ENCODE data around the gene IL36RN. TPM values are rescaled to one million over a fixed set of nuclear protein-coding genes. Genes with fewer than 3 reads are reported as not detected.

IL36RN gene
- not detected in 2 replicates for total RNA-seq

- intact Hi-C loops (cut with micrococcal nuclease): no loop called here
Measured at GRCh38 chr2:113058998-113059960, at the start of gene IL36RN. TSS of gene IL36RN (plus strand) at chr2:113059198. CDS start at chr2:113059439, 241 bp downstream.

GRCh38 chr2:113009622-113010021 is 49.4 kb upstream of the IL36RN start:
- intact Hi-C loops (cut with micrococcal nuclease): no loop called here

- intact Hi-C loops (cut with micrococcal nuclease): no loop called here
Measured at GRCh38 chr2:113010088-113010487, 48.9 kb upstream of the IL36RN start.

GRCh38 chr2:113011108-113011507 is 47.9 kb upstream of the IL36RN start:
- intact Hi-C loops (cut with micrococcal nuclease): no loop called here

GRCh38 chr2:113012436-113013335 is 46.3 kb upstream of the IL36RN start:
- intact Hi-C loops (cut with micrococcal nuclease): no loop called here

- intact Hi-C loops (cut with micrococcal nuclease): no loop called here
Measured at GRCh38 chr2:113013336-113013661, 45.7 kb upstream of the IL36RN start.

- intact Hi-C loops (cut with micrococcal nuclease): no loop called here
Measured at GRCh38 chr2:113014067-113014466, 44.9 kb upstream of the IL36RN start.

GRCh38 chr2:113015042-113015441 is 44.0 kb upstream of the IL36RN start:
- intact Hi-C loops (cut with micrococcal nuclease): no loop called here

GRCh38 chr2:113015655-113016054 is 43.3 kb upstream of the IL36RN start:
- intact Hi-C loops (cut with micrococcal nuclease): no loop called here

GRCh38 chr2:113018509-113018908 is 40.5 kb upstream of the IL36RN start:
- intact Hi-C loops (cut with micrococcal nuclease): no loop called here

- intact Hi-C loops (cut with micrococcal nuclease): no loop called here
Measured at GRCh38 chr2:113021312-113021711, 37.7 kb upstream of the IL36RN start.

- intact Hi-C loops (cut with micrococcal nuclease): no loop called here
Measured at GRCh38 chr2:113024764-113025163, 34.2 kb upstream of the IL36RN start.

- intact Hi-C loops (cut with micrococcal nuclease): no loop called here
Measured at GRCh38 chr2:113025737-113026136, 33.3 kb upstream of the IL36RN start.

GRCh38 chr2:113027691-113028090 is 31.3 kb upstream of the IL36RN start:
- intact Hi-C loops (cut with micrococcal nuclease): no loop called here

- intact Hi-C loops (cut with micrococcal nuclease): no loop called here
Measured at GRCh38 chr2:113028112-113028511, 30.9 kb upstream of the IL36RN start.

- intact Hi-C loops (cut with micrococcal nuclease): no loop called here
Measured at GRCh38 chr2:113032737-113033136, 26.3 kb upstream of the IL36RN start.

GRCh38 chr2:113034016-113034415 is 25.0 kb upstream of the IL36RN start:
- intact Hi-C loops (cut with micrococcal nuclease): no loop called here

GRCh38 chr2:113036763-113037162 is 22.2 kb upstream of the IL36RN start:
- intact Hi-C loops (cut with micrococcal nuclease): no loop called here

- intact Hi-C loops (cut with micrococcal nuclease): no loop called here
Measured at GRCh38 chr2:113038291-113038690, 20.7 kb upstream of the IL36RN start.

GRCh38 chr2:113039158-113039557 is 19.8 kb upstream of the IL36RN start:
- intact Hi-C loops (cut with micrococcal nuclease): no loop called here

- intact Hi-C loops (cut with micrococcal nuclease): no loop called here
Measured at GRCh38 chr2:113039719-113040118, 19.3 kb upstream of the IL36RN start.

GRCh38 chr2:113041871-113042270 is 17.1 kb upstream of the IL36RN start:
- intact Hi-C loops (cut with micrococcal nuclease): no loop called here
